HG03039 (cell line): ENCODE measurements around the gene GOLGA6L7.
"Not testable (repeated sequence)": the region's sequence is repeated elsewhere in the genome, so short reads cannot be mapped to it uniquely, and the experiment has no call there.

Experiments used
- ATAC-seq: cut with Tn5 transposase; IDR thresholded peaks from one replicate; pipeline ENCODE4 v1.9.1; 2021; ENCODE audit warnings: mild to moderate bottlenecking, moderate library complexity; ENCODE audit not compliant: unreplicated experiment

GOLGA6L7 gene, protein sequence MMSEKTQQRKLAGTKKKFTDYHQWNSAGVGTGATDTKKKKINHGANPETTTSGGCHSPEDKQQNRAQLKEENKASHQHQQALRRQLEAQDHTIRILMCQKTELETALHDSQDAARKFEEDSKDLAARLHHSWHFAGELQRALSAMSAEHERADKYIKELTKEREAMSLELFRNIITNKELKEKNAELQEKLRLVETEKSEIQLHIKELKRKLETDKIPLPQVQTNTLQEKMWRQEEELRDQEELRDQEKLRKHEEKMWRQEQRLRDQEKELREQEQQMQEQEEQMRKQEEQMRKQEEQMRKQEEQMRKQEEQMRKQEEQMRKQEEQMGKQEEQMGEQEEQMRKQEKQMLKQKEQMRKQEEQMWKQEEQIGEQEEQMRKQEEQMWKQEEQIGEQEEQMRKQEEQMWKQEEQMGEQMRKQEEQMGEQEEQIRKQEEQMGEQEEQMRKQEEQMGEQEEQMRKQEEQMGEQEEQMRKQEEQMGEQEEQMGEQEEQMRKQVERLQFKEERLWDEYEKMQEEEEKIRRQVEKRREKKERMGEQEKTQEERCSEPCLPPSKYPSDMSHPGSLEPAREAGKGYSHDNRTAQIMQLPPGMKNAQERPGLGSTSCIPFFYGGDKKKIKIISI

DNA sequence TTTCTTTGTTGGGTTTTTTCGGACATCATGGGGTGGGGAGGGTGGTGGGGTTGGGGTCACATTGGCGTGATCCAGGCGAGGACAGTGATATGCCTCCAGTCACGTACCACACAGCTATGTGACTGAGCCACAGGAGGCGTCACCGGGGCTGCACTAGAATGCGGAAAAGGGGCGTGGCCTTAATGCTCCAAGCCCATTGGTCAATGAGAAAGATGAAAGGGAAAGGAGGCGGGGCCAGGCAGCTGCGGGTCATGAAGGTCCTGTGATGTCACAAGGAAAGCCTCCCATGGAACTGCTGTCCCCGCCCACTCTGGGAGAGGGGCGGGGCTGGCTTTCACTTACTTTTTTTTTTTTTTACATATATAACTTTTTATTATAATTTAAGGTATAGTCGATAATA lies at the start of gene GOLGA6L7:
Gene GOLGA6L7, minus strand, starts transcription at position 124 of the 400 bp plus-strand sequence. Its CDS starts 95 bp downstream, at position 29.
- ATAC-seq: not testable (repeated sequence)

DNA sequence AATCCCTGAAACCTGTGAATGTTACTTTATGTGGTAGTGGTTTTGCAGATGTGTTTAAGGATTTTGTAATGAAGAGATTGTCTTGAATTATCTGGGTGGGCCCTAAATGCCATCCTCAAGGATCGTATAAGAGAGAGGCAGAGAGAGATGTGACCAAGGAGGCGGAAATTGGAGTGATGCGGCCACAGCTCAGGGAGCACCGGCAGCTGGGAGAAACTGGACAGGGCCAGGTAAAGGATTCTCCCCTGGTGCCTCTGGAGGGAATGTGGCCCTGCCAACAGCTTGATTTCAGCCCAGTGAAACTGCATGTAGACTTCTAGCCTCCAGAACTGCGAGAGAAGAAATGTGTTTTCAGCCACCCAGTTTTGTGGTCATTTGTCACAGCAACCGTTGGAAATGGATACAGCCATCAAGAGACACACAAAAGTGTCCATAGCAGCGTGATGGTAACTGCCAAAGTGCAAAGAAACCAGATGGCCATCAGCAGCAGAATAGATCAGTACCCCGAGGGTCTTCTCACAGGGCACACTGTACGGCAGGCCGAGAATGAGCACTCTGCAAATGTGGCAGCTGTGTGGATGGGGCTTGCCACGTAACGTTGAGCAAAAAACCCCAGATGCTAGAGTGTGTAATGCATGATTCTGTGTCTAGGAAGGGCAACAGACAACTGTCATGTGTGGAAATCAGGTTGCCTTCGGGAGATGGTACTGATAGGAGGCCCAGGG lies 49.6 kb upstream of the GOLGA6L7 start:
- no peak for ATAC-seq

DNA sequence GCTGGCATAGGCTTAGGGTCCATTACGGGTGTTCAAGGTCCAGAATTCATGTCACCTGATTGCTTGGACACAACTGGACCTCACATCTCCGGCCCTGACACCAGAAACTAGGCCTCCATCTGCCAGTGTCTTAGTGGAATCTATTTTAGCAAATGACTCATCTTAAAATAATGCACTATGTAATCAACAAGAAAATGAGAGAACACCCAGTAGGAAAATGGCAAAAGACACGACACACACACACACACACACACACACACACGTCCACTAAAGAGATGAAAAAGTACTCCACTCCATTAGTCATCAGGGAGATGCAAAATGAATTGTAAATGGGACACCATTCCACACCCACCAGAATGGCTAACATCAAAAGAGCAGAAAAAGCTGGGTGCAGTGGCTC lies 48.5 kb upstream of the GOLGA6L7 start:
- no peak for ATAC-seq

DNA sequence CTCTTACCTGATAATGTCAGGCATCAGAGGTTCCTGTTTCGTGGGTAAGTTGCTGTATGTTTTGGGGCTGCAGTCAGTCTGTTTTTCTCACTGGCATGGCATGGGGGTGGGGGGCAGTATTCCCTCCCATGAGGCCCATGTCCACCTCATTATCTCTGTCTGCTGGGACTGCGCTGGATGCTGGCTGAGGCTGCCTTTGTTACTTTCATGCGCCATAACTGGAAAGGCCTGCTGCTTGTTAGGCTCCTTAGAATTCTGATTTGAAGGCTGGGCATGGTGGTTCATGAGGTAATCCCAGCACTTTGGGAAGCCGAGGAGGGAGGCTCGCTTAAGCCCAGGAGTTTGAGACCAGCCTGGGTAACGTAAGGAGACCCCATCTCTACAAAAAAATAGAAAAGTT lies 47.1 kb upstream of the GOLGA6L7 start:
- no peak for ATAC-seq

DNA sequence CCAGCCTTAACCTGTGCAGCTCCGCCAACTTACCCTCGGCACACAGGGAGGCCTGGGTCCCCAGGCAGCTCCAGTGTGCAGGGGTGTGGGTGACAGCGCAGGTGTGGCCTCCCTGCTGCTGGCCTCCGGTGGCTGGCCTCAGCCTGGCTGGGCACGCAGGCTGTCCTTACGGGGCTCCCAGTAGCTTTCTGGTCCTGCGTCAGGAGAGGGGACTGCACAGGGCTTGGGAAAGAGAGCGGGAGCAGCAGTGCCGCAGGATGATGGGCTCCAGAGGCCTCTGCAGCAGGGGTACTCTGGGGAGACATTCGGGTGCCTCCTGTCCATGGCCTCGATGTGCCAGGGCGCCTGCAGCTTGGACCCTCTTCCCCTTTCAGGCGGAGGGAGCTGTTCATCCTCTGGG lies 46.7 kb upstream of the GOLGA6L7 start:
- ATAC-seq: no peak

DNA sequence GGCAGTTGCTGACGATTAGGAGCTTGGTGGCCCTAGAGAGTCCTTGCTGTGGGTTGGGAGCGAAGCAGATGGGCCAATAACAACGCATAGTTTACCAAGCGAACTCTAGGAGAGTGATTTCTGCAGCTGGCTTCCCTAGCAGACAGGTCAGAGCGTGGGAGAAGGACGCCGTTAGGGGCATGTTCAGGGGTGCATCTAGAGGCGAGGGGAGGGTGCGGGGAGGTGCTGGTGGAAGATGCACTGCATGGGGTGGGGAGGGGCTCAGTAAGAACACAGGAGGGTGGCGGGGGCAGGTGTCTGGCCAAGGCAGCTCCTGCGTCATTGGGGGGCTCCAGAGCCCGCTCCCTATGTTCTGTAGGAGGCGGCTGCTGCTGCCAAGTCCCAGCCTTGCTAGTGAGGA lies 46.2 kb upstream of the GOLGA6L7 start:
- no peak for ATAC-seq

DNA sequence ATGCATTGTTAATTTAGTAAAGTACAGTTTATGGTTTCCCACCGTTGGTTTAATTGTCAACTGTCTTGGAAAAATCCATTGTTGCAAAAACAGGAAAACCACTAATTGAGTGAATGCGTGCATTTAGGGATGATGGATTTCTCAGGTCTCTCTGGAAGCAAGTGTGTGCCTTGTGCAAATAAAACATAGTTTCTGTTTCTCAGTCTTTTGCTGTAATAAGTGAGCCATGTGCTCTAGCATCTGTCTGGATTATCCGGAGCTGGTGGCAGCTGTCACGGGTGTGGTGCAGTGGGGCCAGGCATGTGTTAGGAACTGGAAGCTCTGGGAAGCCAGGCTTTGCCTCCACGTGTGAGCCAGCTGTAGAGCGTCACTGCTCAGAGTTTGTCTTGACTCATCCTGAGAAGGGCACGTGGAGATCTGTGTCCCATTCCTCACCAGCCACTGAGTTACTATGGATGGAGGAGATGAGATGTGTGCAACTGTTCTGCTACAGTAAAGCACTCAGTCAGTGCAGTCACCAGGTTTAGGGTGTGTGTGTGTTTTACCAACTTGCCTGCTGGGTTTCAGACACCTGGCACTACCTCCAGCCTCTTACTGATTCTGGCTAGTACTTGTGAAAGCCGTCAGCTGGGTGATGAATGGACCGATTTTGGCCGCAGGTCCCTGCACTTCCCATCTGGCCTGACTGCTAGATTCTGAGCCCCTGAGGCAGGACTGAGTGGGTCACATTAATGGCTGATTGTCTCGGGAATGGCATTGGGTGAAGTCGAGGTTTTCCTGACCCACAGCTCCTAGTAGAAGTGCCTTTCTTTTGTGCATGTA lies 44.6 kb upstream of the GOLGA6L7 start:
- ATAC-seq: no peak

DNA sequence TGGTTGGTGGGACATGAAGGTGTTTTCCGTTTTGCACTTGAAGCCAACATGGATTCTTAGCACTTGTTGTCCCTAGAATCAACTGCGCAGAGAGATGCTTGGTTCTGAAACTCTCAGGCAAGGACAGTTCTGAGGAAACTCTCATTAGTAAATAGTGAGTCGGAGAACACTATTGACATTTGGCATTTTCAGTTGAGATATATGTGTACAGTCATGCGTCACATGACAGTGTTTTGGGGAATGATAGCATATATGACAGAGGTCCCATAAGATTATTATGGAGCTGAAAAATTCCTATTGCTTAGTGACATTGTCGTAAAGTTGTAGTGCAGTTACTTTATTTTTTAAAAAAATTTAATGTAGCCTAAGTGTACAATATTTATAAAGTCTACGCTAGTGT lies 43.1 kb upstream of the GOLGA6L7 start:
- ATAC-seq: no peak

DNA sequence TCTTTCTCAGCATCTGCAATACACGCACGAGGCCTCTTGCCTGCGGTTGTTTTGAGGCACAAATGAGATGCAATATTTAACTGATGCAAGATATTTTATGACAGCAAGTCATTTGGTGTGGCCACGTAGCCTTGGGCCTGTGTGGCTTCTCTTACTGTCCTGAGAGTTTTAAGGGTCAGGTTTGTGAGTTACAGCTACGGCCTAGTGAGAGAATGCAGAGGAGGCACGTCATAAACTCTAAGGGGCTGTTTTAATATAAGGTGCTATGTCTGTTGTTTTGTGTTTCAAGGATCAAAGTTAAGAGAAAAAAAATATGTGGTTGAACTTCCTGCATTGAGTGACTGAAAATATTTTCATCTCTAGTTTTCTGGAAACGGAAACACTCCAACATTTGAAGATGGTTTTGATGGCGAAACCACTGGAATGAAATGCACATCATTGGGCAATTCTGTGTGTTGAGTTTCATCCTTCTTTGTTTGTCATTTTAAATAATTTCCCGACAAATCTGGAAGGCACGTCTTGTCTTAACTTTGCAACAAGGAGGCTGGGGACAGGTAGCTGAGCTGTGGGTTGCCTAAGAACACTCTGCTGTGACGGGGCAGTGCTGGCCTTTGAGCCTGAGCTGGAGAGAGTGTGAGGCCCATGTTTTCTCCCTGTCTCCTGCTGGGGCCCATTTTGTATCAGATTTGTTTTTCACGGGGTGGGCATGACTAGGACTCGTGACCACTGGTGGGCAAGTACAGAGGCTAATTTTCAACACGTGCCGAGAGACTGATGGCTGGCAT lies 42.5 kb upstream of the GOLGA6L7 start:
- no peak for ATAC-seq

DNA sequence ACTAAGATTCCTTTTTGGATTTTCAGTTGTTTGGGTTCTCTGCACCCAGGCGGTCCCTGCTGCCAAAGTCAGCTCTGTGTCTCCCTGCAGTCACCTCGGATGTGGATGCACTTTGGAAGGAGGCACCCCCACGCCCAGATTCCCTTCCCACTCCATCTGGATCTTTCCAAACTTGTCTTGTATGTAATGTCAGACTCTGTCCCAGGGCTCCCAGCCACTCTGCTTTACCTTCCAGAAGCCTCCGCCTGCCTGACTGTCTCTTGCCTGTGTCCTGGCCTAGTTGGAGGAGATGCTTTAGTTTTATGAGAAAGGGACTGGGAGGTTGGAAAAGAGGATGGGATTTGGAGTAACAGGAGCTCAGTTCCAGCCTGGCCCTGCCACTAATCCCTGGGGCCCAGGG lies 41.8 kb upstream of the GOLGA6L7 start:
- not testable (repeated sequence) for ATAC-seq

DNA sequence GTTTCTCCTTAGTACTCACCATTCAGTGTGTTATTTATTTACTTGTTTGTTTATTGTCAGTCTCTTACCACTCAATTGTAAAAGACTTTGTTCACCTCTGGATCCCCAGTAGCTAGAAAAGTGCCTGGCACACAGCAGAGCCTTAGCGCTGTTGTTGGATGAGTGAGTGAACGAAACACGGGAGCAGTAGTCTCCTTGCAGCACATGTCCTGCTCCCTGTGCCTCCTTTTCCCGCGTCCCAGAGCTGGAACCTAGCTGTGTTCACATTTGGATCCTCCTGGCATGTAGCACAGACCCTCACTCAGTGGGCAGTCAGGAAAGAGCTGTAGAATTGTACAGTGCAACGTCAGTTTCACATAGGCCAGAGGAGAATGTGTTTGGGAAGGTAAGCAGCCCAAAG lies 41.4 kb upstream of the GOLGA6L7 start:
- ATAC-seq: not testable (repeated sequence)

DNA sequence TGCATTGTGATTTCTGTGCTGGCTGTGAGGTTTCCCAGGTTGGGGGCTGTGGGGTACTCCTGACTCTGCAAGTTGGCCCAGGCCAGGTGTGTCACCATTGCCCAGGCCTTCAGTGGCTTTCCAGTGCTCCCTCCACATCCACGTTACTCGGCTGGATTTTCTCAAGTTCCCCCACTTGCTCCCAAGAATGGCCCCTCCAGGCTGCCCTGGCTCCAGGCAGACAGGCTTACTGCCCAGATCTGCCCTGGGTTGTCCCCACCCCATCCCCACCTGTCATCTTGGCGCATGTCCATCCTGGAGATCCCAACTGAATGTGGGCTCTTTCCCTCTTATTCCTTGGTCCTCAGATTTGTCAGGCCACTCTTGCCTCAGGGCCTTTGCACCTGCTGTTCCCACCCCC lies 40.9 kb upstream of the GOLGA6L7 start:
- no peak for ATAC-seq

DNA sequence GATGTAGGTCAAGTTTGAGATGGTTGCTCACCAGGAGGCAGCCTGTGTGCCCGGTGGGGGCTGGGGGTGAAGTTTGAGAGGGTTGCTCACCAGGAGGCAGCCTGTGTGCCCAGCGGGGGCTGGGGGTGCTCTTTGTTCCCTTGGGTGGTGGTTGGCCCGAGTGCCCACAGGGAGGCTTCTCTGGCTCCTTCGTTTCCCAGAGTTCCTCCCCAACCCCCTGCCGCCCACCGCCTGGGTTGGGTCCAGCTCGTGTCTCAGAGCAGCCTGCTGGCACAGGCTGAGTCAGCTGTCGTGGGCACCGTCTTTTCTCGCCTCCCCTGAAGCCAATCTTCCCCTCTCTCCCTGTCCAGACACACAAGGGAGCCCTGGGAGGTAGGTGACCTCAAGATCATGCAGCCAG lies 40.5 kb upstream of the GOLGA6L7 start:
- no peak for ATAC-seq

DNA sequence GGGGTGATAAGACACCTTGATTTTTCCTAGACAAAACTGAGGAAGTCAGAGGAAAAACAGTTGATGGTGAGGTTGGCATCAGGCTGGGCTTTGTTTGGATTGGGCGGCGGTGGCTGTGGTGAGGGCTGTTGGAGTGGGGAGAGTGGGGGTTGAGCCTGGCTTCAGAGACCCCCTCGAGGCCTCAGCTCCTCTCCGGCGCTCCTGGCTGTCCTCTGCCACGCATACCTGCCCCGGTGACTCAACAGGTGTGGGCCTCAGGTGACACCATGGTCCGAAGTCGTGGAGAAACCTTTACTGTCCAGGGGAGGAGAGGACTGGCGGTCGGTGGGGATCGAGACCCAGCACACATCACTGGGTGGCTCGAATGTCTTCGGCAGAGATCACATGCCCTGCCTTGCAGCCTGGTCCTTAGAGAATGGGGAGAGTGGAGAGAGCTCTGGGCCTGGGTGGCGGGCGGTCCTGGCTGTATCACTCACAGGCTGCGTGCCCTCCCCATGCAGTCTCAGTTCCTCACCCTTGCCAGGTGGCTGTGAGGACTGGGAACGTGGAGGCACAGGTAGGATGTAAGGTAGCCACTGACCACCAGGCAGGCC lies 40.0 kb upstream of the GOLGA6L7 start:
- ATAC-seq: no peak

DNA sequence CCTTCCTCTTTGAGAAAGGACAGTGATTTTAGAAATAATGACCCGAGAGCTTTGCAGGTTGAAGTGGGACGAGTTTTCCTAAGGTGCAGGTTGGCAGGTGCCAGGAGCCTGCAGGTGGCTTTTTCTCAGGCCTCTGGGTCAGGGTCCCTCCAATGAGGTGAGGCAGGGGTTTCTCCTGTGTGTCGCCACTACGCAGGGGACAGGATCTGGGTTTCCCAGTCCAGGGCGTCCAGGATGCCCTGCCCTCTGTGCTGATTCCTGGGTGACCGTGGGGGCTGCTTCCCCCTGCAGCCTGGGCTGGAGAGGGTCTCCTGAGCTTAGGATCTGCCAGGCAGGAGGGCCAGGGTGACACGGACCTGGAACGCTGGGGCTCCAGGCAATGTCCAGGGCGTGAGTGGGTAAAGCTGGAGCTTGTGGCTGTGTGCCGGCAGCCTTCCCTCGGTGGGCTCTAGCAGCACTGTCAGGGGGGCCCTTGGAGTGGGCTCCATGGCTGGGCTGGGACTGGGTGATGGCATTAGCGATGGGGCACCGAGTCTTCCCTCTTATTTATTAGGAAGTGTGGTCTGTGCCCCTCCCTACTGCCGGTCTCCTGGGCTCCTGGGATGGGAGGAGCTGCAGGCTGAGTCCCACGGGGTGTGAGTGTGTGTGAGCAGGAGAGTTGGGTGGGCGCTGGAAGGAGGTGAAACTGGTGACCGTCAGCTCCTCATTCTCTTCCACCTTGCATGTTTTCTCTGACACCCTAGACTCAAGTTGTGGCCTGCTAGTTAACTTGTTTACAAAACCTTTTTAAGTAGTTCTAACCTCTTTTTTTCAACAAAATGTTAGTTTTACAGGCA lies 39.1 kb upstream of the GOLGA6L7 start:
- ATAC-seq: no peak

DNA sequence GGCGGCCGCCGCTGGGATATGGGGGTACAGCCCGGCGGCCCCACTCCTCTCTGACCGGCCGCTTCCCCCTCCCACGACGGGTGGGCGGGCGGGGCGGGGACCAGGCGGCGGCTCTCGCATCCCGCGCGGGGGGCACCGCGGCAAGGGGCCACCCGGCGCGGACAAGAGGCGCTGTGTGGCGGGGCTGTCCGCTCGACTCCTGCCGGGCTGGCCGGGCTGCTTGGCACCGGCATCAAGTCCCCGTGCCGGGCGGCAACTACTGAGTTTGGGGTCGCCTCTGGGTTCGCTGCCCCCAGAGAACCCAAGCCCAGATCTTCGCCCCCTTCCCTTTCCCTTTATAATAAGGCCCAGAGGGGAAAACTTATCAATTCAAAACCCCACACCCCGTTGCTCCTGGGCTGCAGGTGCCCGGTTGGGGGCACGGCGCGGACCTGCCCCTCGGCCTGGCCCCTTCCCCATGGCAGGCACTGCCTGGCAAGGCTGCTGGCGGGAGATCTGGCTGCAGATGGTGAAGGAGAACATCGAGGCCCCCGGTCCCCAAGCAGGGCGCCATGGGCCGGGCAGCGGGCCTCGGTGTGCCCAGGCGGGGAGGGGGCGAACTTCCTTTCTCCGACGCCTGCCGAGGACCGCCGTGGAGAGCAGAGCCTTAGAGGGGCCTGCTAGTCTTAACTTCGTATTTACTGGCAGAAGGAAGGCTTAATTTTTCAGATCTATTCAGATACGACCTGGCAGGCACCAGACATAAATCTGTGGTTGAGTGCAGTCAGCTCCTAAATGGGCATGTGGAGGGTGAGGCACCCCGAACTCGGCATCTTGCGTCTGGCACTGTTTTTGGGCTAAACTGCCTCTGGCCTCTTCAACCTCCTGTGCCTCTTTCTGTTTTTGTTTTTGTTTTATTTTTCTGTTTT lies 38.2 kb upstream of the GOLGA6L7 start:
- ATAC-seq: no peak

DNA sequence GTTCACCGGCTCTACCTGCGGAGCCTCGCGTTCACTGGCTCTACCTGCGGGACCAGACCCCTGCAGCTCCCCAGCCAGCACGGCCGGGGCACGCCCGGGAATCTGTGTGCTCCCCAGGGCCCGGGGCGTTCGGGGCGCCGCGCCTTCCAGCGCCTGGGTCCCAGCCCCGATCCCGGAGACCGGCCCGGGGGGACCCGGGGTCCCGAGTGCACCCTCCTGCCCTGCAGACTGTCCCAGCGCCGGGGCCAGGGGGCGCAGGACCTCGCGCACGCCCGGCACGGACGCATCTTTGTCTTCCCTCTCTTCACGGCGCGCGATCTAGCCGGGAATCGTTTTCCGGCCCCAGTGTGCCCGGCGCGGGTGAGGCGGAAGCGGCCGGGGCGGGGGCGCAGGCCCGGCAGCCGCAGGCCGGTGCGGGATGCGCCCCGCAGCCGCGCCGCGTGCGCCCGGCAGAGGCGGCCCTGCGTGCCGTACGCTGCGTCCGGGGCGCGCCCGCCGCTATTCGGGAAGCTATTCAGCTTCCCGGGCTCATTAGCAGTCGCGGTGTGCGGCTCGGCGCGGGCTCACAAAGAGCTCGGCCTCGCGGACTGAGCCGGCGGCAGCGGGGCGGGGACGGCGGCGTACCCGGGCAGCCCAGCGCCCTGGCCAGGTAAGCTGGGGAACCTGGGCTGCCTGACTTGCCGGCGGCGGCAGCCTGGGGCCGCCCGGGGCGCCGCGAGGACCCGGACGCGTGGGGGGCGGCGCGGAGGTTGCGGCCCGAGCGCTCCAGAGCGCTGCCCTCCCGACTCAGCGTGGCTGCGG lies 37.4 kb upstream of the GOLGA6L7 start, which contains the start of gene APBA2:
Gene APBA2, plus strand, starts transcription at position 345 of the 801 bp plus-strand sequence. CDS start 167,911 bp downstream, outside the sequence.
- no peak for ATAC-seq
